C4-2B (cell line): ENCODE data around the gene FAM78B.

Source experiments
- H3K27ac ChIP-seq: fragments of 450-650 bp; 2 replicates; pipeline ENCODE4 v1.5.1; 2017
- ZFX ChIP-seq: fragments of 450-650 bp; IDR thresholded peaks from 2 replicates; pipeline ENCODE4 v1.6.1; 2017
- TF ChIP-seq, protein P1 (sequence below): fragments of 450-650 bp; conservative IDR thresholded peaks from 2 replicates; pipeline ENCODE4 v1.5.1; 2017; ENCODE audit warnings: mild to moderate bottlenecking

FAM78B gene

GRCh38 chr1:166164995-166165660 lies 1.7 kb downstream of the FAM78B start:
- TF ChIP-seq, protein P1, sequence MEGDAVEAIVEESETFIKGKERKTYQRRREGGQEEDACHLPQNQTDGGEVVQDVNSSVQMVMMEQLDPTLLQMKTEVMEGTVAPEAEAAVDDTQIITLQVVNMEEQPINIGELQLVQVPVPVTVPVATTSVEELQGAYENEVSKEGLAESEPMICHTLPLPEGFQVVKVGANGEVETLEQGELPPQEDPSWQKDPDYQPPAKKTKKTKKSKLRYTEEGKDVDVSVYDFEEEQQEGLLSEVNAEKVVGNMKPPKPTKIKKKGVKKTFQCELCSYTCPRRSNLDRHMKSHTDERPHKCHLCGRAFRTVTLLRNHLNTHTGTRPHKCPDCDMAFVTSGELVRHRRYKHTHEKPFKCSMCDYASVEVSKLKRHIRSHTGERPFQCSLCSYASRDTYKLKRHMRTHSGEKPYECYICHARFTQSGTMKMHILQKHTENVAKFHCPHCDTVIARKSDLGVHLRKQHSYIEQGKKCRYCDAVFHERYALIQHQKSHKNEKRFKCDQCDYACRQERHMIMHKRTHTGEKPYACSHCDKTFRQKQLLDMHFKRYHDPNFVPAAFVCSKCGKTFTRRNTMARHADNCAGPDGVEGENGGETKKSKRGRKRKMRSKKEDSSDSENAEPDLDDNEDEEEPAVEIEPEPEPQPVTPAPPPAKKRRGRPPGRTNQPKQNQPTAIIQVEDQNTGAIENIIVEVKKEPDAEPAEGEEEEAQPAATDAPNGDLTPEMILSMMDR, result peak; percentile 56
- no peak for TF ChIP-seq ZFX
- H3K27ac ChIP-seq, result no peak overlapping the region

DNA sequence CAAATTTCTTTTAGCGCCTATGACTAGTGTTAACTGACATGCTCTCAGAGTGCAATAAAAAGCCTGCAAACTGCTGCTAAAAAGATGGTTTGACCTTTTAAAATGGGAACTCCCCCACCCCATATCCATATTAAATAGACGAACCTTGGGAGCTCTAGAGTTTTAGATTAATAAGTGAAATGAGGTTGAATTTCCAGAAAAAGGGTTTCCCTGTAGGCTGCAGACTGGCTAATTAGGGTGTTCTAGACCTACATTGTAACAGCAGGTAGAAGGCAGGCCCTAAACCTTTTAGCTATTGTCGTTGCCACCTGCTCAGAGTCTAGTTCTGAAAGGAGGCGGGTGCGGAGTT lies 2.2 kb downstream of the FAM78B start:
- H3K27ac ChIP-seq, result no peak overlapping the region
- TF ChIP-seq ZFX, result no peak
- TF ChIP-seq, protein P1, result no peak

- TF ChIP-seq, protein P1, result no peak
- no peak overlapping the region for H3K27ac ChIP-seq
These were observed 7.1 kb downstream of the FAM78B start for GRCh38 chr1:166159656-166160055.

- no peak overlapping the region for H3K27ac ChIP-seq
- no peak for TF ChIP-seq ZFX
- TF ChIP-seq, protein P1, result no peak
These were observed 10.1 kb downstream of the FAM78B start for GRCh38 chr1:166156674-166157073.

GRCh38 chr1:166155108-166155507 lies 11.7 kb downstream of the FAM78B start:
- TF ChIP-seq ZFX, result no peak
- TF ChIP-seq, protein P1, result no peak
- no peak overlapping the region for H3K27ac ChIP-seq

- TF ChIP-seq ZFX, result no peak
- TF ChIP-seq, protein P1, result no peak
These were observed 13.1 kb downstream of the FAM78B start for GRCh38 chr1:166153525-166154314.

DNA sequence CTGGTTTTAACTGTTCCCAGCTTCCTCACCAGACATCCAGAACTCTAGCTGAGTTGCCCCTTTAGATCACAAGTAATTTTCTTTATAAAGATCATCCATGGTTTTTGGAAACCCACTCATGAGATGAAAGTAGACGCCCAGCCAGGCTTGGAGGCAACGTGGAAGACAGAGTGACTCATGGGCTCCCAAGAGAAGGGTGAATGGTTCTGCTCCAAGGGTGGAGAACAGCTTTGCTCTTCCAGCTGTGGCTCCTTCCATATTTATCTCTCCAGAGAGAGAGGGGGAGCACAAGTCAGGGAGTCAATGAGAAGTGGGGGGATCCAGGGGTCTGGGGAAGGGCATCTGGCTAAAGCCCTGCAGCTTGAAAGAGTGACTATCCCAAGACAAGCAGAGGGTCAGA lies 13.8 kb downstream of the FAM78B start:
- TF ChIP-seq, protein P1, result no peak
- TF ChIP-seq ZFX, result no peak
- no peak overlapping the region for H3K27ac ChIP-seq

More at GRCh38 chr1:166153525-166154314, 13.1 kb downstream of the FAM78B start:
- H3K27ac ChIP-seq, result no peak overlapping the region
